ENCODE measurements around the gene ARSG. TPM values are rescaled to one million over a fixed set of nuclear protein-coding genes. Genes with fewer than 3 reads are reported as not detected.

The ARSG gene
- total and polyA plus RNA-seq, 2 of the 8 experiments (the other 6 are each of a cell fraction or from before 2014, with no cell fraction given) = 3.3 to 4.0 TPM

- TF ChIP-seq FOSL1 (IDR thresholded peaks at IDR 0.05; ENCODE audit: insufficient read depth, low read depth, low read length) = no peak
- TF ChIP-seq EZH2 (IDR thresholded peaks at IDR 0.05; ENCODE audit: low read depth, low read length, severe bottlenecking) = no peak
- no peak for TF ChIP-seq MAFK (IDR thresholded peaks at IDR 0.05; ENCODE audit: low read depth, low read length)
- TF ChIP-seq KDM1A (IDR thresholded peaks at IDR 0.05; ENCODE audit: borderline replicate concordance, low read length) = no peak
- TF ChIP-seq TBP (IDR thresholded peaks at IDR 0.05; ENCODE audit: low read depth, low read length) = no peak
- no peak for TF ChIP-seq ATF2 (IDR thresholded peaks at IDR 0.05; ENCODE audit: low read length)
- no peak for TF ChIP-seq JUN (IDR thresholded peaks at IDR 0.05; ENCODE audit: low read depth, low read length)
- TF ChIP-seq ASH2L (IDR thresholded peaks at IDR 0.05; ENCODE audit: low read length) = no peak
- no peak for TF ChIP-seq CBX5 (IDR thresholded peaks at IDR 0.05; ENCODE audit: low read depth, low read length)
- TF ChIP-seq POLR2A (IDR thresholded peaks at IDR 0.05; ENCODE audit: control extremely low read depth in 1 of 2, low read depth in 2 of 2, low read length in 2 of 2) = no peak
Measured at GRCh38 chr17:68319410-68320162, 28.3 kb downstream of the ARSG start (continued).

Measured in H1 (cell line).